Prostate gland (tissue), 2 donors: ENCODE results near the gene OR2B6.

Experiments used
- POLR2A ChIP-seq: fragments of 450-650 bp; IDR thresholded peaks from one replicate; pipeline ENCODE4 v1.6.1; 2016; ENCODE audit warnings: antibody characterized with exemption, mild to moderate bottlenecking
- POLR2AphosphoS5 ChIP-seq: sonication (generic); formaldehyde crosslinking; IDR thresholded peaks from one replicate; pipeline ENCODE4 v1.6.1; 2017; ENCODE audit warnings: antibody characterized with exemption
- TF ChIP-seq, protein P1 (sequence below), 4 experiments: fragments of 200-600 bp in 2 of 4; fragments of 450-650 bp in 2 of 4; sonication (generic) in 2 of 4; IDR thresholded peaks; 1 replicate in 3 of 4; 2 replicates in 1 of 4; pipeline ENCODE4 v1.5.1; 2016 to 2019; ENCODE audit warnings: antibody characterized with exemption in 4 of 4, mild to moderate bottlenecking in 2 of 4, moderate library complexity in 2 of 4

DNA sequence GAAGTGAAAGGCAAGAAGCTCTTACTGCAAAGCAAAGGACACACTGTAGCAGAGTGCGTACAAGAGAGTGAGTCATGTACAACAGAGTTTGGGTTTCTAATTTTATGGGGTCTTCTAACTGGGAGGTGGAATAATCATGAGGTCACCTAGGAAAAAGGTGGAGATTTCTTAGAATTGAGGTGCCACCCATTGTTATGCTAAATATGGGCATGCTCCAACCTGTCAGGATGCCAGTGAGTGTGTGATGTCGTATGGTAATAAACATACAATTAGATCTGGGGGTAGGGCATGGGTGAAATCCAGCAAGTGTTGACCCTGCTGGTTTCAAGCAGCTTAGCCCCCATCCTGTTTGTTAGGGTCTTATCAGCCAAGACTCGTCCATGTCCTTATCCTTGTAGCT is 46.6 kb downstream of the OR2B6 start:
- TF ChIP-seq, protein P1, sequence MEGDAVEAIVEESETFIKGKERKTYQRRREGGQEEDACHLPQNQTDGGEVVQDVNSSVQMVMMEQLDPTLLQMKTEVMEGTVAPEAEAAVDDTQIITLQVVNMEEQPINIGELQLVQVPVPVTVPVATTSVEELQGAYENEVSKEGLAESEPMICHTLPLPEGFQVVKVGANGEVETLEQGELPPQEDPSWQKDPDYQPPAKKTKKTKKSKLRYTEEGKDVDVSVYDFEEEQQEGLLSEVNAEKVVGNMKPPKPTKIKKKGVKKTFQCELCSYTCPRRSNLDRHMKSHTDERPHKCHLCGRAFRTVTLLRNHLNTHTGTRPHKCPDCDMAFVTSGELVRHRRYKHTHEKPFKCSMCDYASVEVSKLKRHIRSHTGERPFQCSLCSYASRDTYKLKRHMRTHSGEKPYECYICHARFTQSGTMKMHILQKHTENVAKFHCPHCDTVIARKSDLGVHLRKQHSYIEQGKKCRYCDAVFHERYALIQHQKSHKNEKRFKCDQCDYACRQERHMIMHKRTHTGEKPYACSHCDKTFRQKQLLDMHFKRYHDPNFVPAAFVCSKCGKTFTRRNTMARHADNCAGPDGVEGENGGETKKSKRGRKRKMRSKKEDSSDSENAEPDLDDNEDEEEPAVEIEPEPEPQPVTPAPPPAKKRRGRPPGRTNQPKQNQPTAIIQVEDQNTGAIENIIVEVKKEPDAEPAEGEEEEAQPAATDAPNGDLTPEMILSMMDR (IDR thresholded peaks at IDR 0.05): no peak
- no peak for TF ChIP-seq POLR2A
- TF ChIP-seq POLR2AphosphoS5: no peak
